ENCODE results near the gene DDX27.

The DDX27 gene

GRCh38 chr20:49248879-49249665 lies 29.9 kb downstream of the DDX27 start:
- no peak for DNase-seq

GRCh38 chr20:49252556-49253350 lies 33.5 kb downstream of the DDX27 start:
- DNase-seq: no peak

GRCh38 chr20:49256261-49256660 lies 37.0 kb downstream of the DDX27 start:
- DNase-seq: no peak

GRCh38 chr20:49259284-49259683 lies 40.1 kb downstream of the DDX27 start:
- DNase-seq: no peak

GRCh38 chr20:49259799-49260198 lies 40.6 kb downstream of the DDX27 start:
- no peak for DNase-seq

DNA sequence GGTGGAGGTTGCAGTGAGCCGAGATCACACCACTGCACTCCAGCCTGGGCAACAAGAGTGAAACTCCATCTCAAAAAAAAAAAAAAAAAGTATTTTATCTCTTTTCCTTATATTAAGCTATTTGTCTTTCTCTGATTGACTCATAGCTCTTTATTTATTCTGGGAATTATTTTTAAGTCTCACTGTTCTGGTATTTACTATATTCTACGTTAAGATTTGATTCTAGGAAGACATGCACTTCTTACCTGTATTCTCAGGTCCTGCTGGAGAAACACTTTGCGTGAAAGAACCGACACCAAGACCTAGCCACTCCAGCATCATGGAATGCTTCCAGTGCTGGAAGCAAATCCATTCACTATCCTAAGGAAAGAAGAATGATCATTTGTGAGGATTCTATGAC lies 41.0 kb downstream of the DDX27 start:
- DNase-seq: no peak

GRCh38 chr20:49261173-49261572 lies 42.0 kb downstream of the DDX27 start:
- DNase-seq: no peak

GRCh38 chr20:49262444-49262843 lies 43.2 kb downstream of the DDX27 start:
- no peak for DNase-seq

GRCh38 chr20:49267327-49267726 lies 48.1 kb downstream of the DDX27 start:
- DNase-seq: no peak

DNA sequence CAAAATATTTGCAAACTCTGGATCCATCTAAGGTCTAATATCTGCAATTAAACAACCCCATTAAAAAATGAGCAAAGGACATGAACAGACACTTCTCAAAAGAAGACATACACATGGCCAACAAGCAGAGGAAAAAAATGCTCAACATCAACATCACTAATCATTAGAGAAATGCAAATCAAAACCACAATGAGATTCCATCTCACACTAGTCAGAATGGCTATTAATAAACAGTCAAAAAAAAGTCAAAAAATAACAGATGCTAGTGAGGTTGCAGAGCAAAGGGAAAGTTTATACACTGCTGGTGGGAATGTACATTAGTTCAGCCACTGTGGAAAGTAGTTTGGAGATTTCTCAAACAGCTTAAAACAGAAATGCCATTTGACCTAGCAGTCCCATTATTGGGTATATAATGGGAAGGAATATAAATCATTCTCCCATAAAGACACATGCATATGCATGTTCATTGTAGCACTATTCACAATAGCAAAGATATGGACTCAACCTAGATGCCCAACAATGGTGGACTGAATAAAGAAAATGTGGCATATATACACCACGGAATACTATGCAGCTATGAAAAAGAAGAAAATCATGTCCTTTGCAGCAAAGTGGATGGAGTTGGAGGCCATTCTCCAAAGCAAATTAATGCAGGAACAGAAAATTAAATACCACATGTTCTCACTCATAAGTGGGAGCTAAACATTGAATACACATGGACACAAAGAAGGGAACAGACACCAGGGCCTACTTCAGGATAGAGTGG lies 49.6 kb downstream of the DDX27 start:
- peak; percentile 75 for DNase-seq

DNA sequence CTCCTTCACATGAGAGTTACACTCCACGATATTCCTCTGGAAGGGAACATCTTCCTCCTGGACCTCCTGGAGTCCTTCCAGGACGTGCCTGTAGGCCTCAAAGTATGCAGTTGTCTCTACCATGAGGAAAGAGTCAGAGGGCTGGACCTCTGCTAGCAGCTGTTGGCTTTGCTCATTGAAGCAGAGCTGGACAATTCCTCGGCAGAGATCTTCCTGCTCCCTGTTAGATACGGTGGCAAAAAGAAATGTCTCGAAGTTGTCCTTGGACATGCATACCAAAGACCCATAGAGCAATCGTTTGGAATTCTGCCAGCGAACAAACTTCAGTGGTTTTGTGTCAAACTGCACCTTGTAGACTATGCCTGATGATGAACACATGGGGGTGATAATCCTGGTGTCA lies 51.0 kb downstream of the DDX27 start:
- DNase-seq: peak; percentile 28

DNA sequence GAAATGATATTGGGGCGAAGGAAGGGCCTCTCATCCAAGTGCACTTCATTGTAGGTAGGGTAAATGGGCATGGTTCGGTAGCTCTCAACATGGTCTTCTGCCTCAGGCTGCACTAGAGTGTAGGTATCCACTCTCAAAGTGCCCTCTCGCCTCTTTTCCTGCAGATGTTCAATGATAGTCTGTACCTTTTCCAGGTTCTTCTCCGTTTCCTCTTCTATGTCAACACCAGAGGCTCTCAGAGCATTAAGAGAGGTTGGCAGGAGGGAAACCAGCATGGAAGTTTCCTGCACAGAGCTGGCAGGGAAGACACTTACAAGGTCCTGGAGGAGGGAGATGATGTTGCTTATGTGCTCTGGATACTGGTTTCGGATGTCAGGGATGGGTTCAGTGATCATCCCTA lies 51.5 kb downstream of the DDX27 start:
- DNase-seq: no peak

GRCh38 chr20:49272654-49273053 lies 53.4 kb downstream of the DDX27 start:
- no peak for DNase-seq

GRCh38 chr20:49273696-49274277 lies 54.6 kb downstream of the DDX27 start:
- DNase-seq: no peak

GRCh38 chr20:49275216-49275615 lies 56.0 kb downstream of the DDX27 start:
- DNase-seq: no peak

DNA sequence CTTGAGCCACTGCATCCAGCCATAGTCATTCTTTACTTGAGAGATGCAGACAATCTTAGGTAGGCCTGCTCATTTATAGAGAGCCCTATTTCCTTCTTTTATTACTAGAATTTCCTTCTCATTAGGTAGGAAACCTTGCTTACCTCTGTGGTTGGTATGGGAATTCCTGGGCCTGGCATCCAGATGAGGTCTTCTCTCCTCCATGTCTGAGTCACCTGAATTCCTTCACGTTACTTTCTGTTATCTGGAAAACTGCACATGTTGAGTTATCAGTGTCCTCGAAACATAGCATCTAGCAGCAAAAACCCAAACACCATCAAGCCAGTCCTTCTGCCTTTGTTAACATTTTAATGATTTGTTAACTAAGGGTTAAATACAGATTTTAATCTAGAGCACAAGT lies 56.4 kb downstream of the DDX27 start:
- no peak for DNase-seq

- peak; percentile 77 for DNase-seq
Measured at GRCh38 chr20:49276161-49276960, 57.1 kb downstream of the DDX27 start.

DNA sequence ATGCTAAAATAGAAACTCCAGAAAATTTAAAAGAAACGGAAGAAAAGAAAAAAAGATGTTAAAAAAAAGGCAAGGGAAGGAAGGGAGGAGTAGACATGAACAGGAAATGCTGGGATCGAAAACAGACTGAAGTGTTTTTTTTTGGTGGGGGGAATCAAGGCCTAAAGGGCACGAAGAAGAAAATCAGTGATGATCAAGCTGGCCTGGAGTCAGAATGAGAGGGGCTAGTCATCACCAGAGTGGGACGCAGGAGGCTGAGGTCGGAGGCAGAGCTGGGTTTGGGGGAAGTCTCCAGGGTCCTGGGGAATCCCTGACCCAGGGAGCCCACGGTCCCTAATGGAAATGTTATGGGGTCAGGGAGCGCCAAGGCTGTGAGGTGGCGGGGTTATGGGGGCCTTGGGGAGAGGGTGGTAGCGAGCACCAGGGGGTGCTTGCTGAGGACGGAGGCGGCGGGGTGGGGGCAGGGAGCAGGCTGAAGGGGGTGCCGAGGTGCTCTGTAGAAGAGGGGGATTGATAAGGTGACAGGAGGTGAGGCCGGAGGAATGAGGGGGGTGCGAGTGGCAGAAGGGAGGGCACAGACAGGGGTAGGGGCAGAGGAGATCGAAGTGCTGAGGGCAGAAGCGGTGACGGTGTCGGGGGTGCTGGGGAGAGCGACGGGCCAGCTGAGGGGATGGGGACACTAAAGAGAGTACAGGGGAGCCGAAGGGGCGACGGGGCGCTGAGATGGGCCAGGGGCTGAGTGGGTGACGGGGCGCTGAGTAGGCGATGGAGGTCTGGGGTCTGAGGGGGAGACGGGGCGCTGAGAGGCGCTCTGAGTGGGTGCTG lies 58.0 kb downstream of the DDX27 start:
- DNase-seq: peak; percentile 31

DNA sequence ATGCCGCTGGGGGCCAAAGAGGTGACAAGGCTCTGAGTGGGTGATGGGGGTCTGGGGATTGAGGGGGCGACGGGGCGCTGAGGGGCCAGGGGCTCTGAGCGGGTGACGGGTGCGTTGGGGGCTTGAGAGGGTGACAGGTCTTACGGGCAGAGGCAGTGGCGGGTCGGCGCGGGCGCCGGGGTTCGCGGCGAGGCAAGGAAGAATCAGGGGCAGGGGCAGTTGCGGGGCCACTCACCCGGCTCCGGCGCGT lies 58.5 kb downstream of the DDX27 start:
- no peak for DNase-seq

- DNase-seq: peak; percentile 98
Measured at GRCh38 chr20:49278036-49278817, 59.0 kb downstream of the DDX27 start, which contains the start of gene ZNFX1. Gene ZNFX1 (minus strand): TSS chr20:49278057. CDS start chr20:49275839, 2,218 bp downstream.

All from fibroblast of skin of right biceps (primary cell).